ENCODE results near the gene MKRN2OS.
A peak's percentile ranks its signal among the peaks of the same experiment; 100 is the strongest.
"Not testable (repeated sequence)": the region's sequence is repeated elsewhere in the genome, so short reads cannot be mapped to it uniquely, and the experiment has no call there.

Gene MKRN2OS

GRCh38 chr3:12562451-12562850 is 17.2 kb upstream of the MKRN2OS start:
- no peak for DNase-seq (ENCODE audit: low read depth in 4 of 4, low spot score in 1 of 4)

- no peak for DNase-seq (ENCODE audit: low read depth in 4 of 4, low spot score in 1 of 4)
Observed at GRCh38 chr3:12561397-12561796, 16.1 kb upstream of the MKRN2OS start.

- DNase-seq (ENCODE audit: low read depth in 4 of 4, low spot score in 1 of 4) = no peak
Observed at GRCh38 chr3:12560505-12561190, 15.3 kb upstream of the MKRN2OS start.

- DNase-seq (ENCODE audit: low read depth in 4 of 4, low spot score in 1 of 4) = no peak
Observed at GRCh38 chr3:12559520-12559919, 14.2 kb upstream of the MKRN2OS start.

- DNase-seq (ENCODE audit: low read depth in 4 of 4, low spot score in 1 of 4) = no peak
Observed at GRCh38 chr3:12558706-12559105, 13.4 kb upstream of the MKRN2OS start.

- no peak for DNase-seq (ENCODE audit: low read depth in 4 of 4, low spot score in 1 of 4)
Observed at GRCh38 chr3:12557473-12558100, 12.3 kb upstream of the MKRN2OS start.

- peak; percentile 64 to 78 (median 77) for DNase-seq (ENCODE audit: low read depth in 4 of 4, low spot score in 1 of 4)
Observed at GRCh38 chr3:12556690-12557472, 11.6 kb upstream of the MKRN2OS start, which contains the start of gene MKRN2. TSS of gene MKRN2 (plus strand) at chr3:12557087. CDS start at chr3:12557151, 64 bp downstream.

GRCh38 chr3:12556314-12556689 is 11.0 kb upstream of the MKRN2OS start:
- DNase-seq (ENCODE audit: low read depth in 4 of 4, low spot score in 1 of 4) = no peak

- DNase-seq (ENCODE audit: low read depth in 4 of 4, low spot score in 1 of 4) = no peak
Observed at GRCh38 chr3:12553921-12554391, 8.7 kb upstream of the MKRN2OS start.

GRCh38 chr3:12549971-12550760 is 4.9 kb upstream of the MKRN2OS start:
- DNase-seq (ENCODE audit: low read depth in 4 of 4, low spot score in 1 of 4) = no peak

GRCh38 chr3:12544652-12545472 is 437 bp downstream of the MKRN2OS start:
- DNase-seq (ENCODE audit: low read depth in 4 of 4, low spot score in 1 of 4) = no peak

- not testable (repeated sequence) for DNase-seq (ENCODE audit: low read depth in 4 of 4, low spot score in 1 of 4)
Observed at GRCh38 chr3:12543497-12543896, 1.8 kb downstream of the MKRN2OS start.

GRCh38 chr3:12541625-12542024 is 3.7 kb downstream of the MKRN2OS start:
- DNase-seq (ENCODE audit: low read depth in 4 of 4, low spot score in 1 of 4) = no peak

GRCh38 chr3:12536423-12536822 is 8.9 kb downstream of the MKRN2OS start:
- DNase-seq (ENCODE audit: low read depth in 4 of 4, low spot score in 1 of 4) = no peak

GRCh38 chr3:12532182-12532581 is 13.1 kb downstream of the MKRN2OS start:
- no peak for DNase-seq (ENCODE audit: low read depth in 4 of 4, low spot score in 1 of 4)

GRCh38 chr3:12527757-12528143 is 17.5 kb downstream of the MKRN2OS start:
- no peak for DNase-seq (ENCODE audit: low read depth in 4 of 4, low spot score in 1 of 4)

- DNase-seq (ENCODE audit: low read depth in 4 of 4, low spot score in 1 of 4) = no peak
Observed at GRCh38 chr3:12522721-12523120, 22.6 kb downstream of the MKRN2OS start.

- DNase-seq (ENCODE audit: low read depth in 4 of 4, low spot score in 1 of 4) = no peak
Observed at GRCh38 chr3:12521010-12521409, 24.3 kb downstream of the MKRN2OS start.

- DNase-seq (ENCODE audit: low read depth in 4 of 4, low spot score in 1 of 4) = no peak
Observed at GRCh38 chr3:12518261-12519028, 26.9 kb downstream of the MKRN2OS start.

GRCh38 chr3:12516873-12517272 is 28.4 kb downstream of the MKRN2OS start:
- DNase-seq (ENCODE audit: low read depth in 4 of 4, low spot score in 1 of 4) = no peak

Data from stimulated activated CD4-positive, alpha-beta T cell treated with anti-CD3 and anti-CD28 coated beads, Interleukin-1b, Interleukin-23, amount 100 ng/mL, for 24 hours (primary cell).